Natural killer cell (primary cell): ENCODE data around the gene STAT5B. TPM values are rescaled to one million over a fixed set of nuclear protein-coding genes. Genes with fewer than 3 reads are reported as not detected.

Experiments used
- ATAC-seq, 3 donors: fragments of 150-1000 bp in 2 of 3; fragments of 200-7000 bp in 1 of 3; cut with Tn5 transposase; 1 replicate in 1 of 3; 2 replicates in 2 of 3; pipeline ENCODE4 v1.10.0; 2021; ENCODE audit warnings: mild to moderate bottlenecking in 2 of 3, moderate library complexity in 2 of 3
- DNase-seq, 2 donors: peaks; one replicate each; pipeline versions ENCODE4 v3.0.0 to v3.0.0-alpha.2; 2013 to 2021; ENCODE audit warnings: mixed read lengths in 1 of 2
- H3K27ac ChIP-seq: one replicate; pipeline ENCODE4 v1.5.1; 2013; ENCODE audit warnings: mild to moderate bottlenecking, low read length
- H3K27me3 ChIP-seq: one replicate; pipeline ENCODE4 v1.6.1; 2013; ENCODE audit warnings: low read length; ENCODE audit not compliant: control insufficient read depth, insufficient read depth
- H3K36me3 ChIP-seq: one replicate; pipeline ENCODE4 v1.6.1; 2013; ENCODE audit warnings: low read length; ENCODE audit not compliant: control insufficient read depth, insufficient read depth
- H3K4me1 ChIP-seq: one replicate; pipeline ENCODE4 v1.6.1; 2013; ENCODE audit warnings: low read length; ENCODE audit not compliant: control insufficient read depth, insufficient read depth
- H3K4me3 ChIP-seq: one replicate; pipeline ENCODE4 v1.5.1; 2013; ENCODE audit warnings: low read length
- H3K9me3 ChIP-seq: one replicate; pipeline ENCODE4 v1.6.1; 2013; ENCODE audit warnings: low read length; ENCODE audit not compliant: control insufficient read depth, insufficient read depth
- H3K27ac Mint-ChIP-seq, 2 donors: one replicate each; pipeline ENCODE4 v1.8.0; 2022; ENCODE audit warnings: mild to moderate bottlenecking in 2 of 2, mixed read lengths in 2 of 2, moderate library complexity in 1 of 2
- H3K27me3 Mint-ChIP-seq, 2 donors: one replicate each; pipeline ENCODE4 v1.8.0; 2022; ENCODE audit warnings: low read depth in 2 of 2, mixed read lengths in 2 of 2
- H3K36me3 Mint-ChIP-seq: one replicate; pipeline ENCODE4 v1.8.0; 2022; ENCODE audit warnings: mixed read lengths
- H3K4me1 Mint-ChIP-seq, 2 donors: one replicate each; pipeline ENCODE4 v1.8.0; 2022; ENCODE audit warnings: mixed read lengths in 2 of 2
- H3K4me3 Mint-ChIP-seq: one replicate; pipeline ENCODE4 v1.8.0; 2022; ENCODE audit warnings: mild to moderate bottlenecking, moderate library complexity, mixed read lengths
- H3K9me3 Mint-ChIP-seq, 2 donors: one replicate each; pipeline ENCODE4 v1.8.0; 2022; ENCODE audit warnings: mixed read lengths in 2 of 2
- CTCF ChIP-seq: fragments of 200-600 bp; IDR thresholded peaks from one replicate; pipeline ENCODE4 v1.8.0; 2022; ENCODE audit warnings: antibody characterized with exemption
- WGBS: methylation state at CpG from one replicate; pipeline ENCODE4 v1.1.7; 2013; ENCODE audit warnings: missing lambda C conversion rate; ENCODE audit not compliant: insufficient coverage; 5-methylcytosine and 5-hydroxymethylcytosine counted together
- intact Hi-C: fragments of 100-400 bp; cut with micrococcal nuclease; formaldehyde crosslinking; loops from one replicate; pipeline ENCODE4 v1.14.2; 2022
- total RNA-seq, 4 donors: library from RNA; stranded (reverse); fragments of 120-200 nt in 1 of 4; gene quantifications; one replicate each; pipeline versions ENCODE4 v1.2.3 to v1.2.4, GENCODE V29; 2013 to 2022

Gene STAT5B
- total RNA-seq, 3 donors from 2014 or later (not counting 1 experiment from before 2014, with no cell fraction given): 79.9 to 112 (median 103) TPM

GRCh38 chr17:42273474-42274252, 2.5 kb downstream of the STAT5B start:
- intact Hi-C loops: loop anchor here (2.0 to 10.0 kb wide), 3 partner anchors 13 to 49 kb away; no protein-coding TSS in a partner anchor
- no peaks in the 10 kb centered on the region for H3K9me3 ChIP-seq
- H3K4me3 ChIP-seq: no peak overlapping the region
- Mint-ChIP-seq H3K4me3 (peak overlapping the region; percentile 98), H3K27ac (peak overlapping the region; percentile 88 to 92), H3K9me3 (no peaks in the 10 kb centered on the region), H3K36me3 (no peaks in the 10 kb centered on the region), H3K27me3 (no peaks in the 10 kb centered on the region), H3K4me1 (peaks cover 58 to 64% of the 10 kb centered on the region in 2 donors)
- peak in 1 of 2 donors; percentile 49 for DNase-seq
- H3K4me1 ChIP-seq: peaks cover 19% of the 10 kb centered on the region
- no peaks in the 10 kb centered on the region for H3K27me3 ChIP-seq
- H3K36me3 ChIP-seq: no peaks in the 10 kb centered on the region
- no peak for TF ChIP-seq CTCF
- H3K27ac ChIP-seq: peak overlapping the region; percentile 39
- no peak for ATAC-seq
- WGBS: 61% methylated on average over 3 of the region's 7 CpGs

GRCh38 chr17:42272162-42272907, 3.9 kb downstream of the STAT5B start:
- TF ChIP-seq CTCF: no peak
- ATAC-seq (no peak), DNase-seq (peak in 1 of 2 donors; percentile 61)
- WGBS: 58% methylated on average over 7 of the region's 7 CpGs
- Histone ChIP-seq H3K4me3 (no peak overlapping the region), H3K36me3 (no peaks in the 10 kb centered on the region), H3K4me1 (peaks cover 17% of the 10 kb centered on the region), H3K9me3 (no peaks in the 10 kb centered on the region), H3K27ac (peak overlapping the region; percentile 69), H3K27me3 (no peaks in the 10 kb centered on the region)
- Mint-ChIP-seq H3K27ac (peak overlapping the region; percentile 88 to 92), H3K4me3 (peak overlapping the region; percentile 70), H3K9me3 (no peaks in the 10 kb centered on the region), H3K4me1 (peaks cover 56 to 58% of the 10 kb centered on the region in 2 donors), H3K36me3 (no peaks in the 10 kb centered on the region), H3K27me3 (no peaks in the 10 kb centered on the region)
- intact Hi-C loops: loop anchor here (2.0 to 10.0 kb wide), 2 partner anchors 14 to 48 kb away; no protein-coding TSS in a partner anchor

GRCh38 chr17:42271779-42272035, 4.5 kb downstream of the STAT5B start:
- no peak for TF ChIP-seq CTCF
- H3K4me3 ChIP-seq: no peak overlapping the region
- no peaks in the 10 kb centered on the region for H3K27me3 ChIP-seq
- peak overlapping the region; percentile 88 to 92 for H3K27ac Mint-ChIP-seq
- peak overlapping the region; percentile 69 for H3K27ac ChIP-seq
- no peaks in the 10 kb centered on the region for H3K9me3 Mint-ChIP-seq
- H3K4me1 Mint-ChIP-seq: peaks cover 50 to 52% of the 10 kb centered on the region in 2 donors
- H3K36me3 Mint-ChIP-seq: no peaks in the 10 kb centered on the region
- H3K36me3 ChIP-seq: no peaks in the 10 kb centered on the region
- ATAC-seq (no peak), DNase-seq (peak in 1 of 2 donors; percentile 13)
- no peaks in the 10 kb centered on the region for H3K27me3 Mint-ChIP-seq
- H3K4me1 ChIP-seq: peaks cover 10% of the 10 kb centered on the region
- H3K9me3 ChIP-seq: no peaks in the 10 kb centered on the region
- peak overlapping the region; percentile 59 for H3K4me3 Mint-ChIP-seq
- intact Hi-C loops: loop anchor here (2.0 to 10.0 kb wide), 2 partner anchors 15 to 47 kb away; no protein-coding TSS in a partner anchor
